GM12864 (cell line): Measurements from ENCODE around the gene IQCK.

Experiments
- DNase-seq: peaks from one replicate; pipeline ENCODE4 v3.0.0-alpha.2; 2011; ENCODE audit warnings: low read depth
- H3K4me3 ChIP-seq: 2 replicates; pipeline ENCODE4 v1.5.1; 2011; ENCODE audit warnings: mild to moderate bottlenecking, low read depth, low read length, control low read depth
- TF ChIP-seq, protein P1 (sequence below): IDR thresholded peaks from 2 replicates; pipeline ENCODE4 v1.5.1; 2011; ENCODE audit warnings: low read depth, mild to moderate bottlenecking, moderate library complexity, low read length, control low read depth, inconsistent platforms; ENCODE audit errors: missing control alignments

Gene IQCK

DNA sequence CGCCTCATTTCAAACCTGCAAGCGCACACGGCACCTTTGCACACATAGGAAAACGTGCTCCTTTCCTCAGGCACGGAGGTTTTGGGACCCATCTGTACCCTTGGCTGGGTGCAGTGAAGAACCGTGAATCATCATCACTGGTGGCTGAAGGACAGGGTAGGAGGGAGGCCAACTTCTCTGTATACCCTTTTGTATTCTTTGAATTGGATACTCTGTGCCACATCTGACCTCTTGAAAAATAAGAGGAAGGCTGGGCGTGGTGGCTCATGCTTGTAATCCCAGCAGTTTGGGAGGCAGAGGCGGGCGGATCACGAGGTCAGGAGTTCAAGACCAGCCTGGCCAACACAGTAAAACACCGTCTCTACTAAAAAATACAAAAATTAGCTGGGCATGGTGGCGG, 154.9 kb downstream of the IQCK start:
- no peak for DNase-seq
- TF ChIP-seq, protein P1, sequence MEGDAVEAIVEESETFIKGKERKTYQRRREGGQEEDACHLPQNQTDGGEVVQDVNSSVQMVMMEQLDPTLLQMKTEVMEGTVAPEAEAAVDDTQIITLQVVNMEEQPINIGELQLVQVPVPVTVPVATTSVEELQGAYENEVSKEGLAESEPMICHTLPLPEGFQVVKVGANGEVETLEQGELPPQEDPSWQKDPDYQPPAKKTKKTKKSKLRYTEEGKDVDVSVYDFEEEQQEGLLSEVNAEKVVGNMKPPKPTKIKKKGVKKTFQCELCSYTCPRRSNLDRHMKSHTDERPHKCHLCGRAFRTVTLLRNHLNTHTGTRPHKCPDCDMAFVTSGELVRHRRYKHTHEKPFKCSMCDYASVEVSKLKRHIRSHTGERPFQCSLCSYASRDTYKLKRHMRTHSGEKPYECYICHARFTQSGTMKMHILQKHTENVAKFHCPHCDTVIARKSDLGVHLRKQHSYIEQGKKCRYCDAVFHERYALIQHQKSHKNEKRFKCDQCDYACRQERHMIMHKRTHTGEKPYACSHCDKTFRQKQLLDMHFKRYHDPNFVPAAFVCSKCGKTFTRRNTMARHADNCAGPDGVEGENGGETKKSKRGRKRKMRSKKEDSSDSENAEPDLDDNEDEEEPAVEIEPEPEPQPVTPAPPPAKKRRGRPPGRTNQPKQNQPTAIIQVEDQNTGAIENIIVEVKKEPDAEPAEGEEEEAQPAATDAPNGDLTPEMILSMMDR = no peak
- H3K4me3 ChIP-seq = no peak overlapping the region

DNA sequence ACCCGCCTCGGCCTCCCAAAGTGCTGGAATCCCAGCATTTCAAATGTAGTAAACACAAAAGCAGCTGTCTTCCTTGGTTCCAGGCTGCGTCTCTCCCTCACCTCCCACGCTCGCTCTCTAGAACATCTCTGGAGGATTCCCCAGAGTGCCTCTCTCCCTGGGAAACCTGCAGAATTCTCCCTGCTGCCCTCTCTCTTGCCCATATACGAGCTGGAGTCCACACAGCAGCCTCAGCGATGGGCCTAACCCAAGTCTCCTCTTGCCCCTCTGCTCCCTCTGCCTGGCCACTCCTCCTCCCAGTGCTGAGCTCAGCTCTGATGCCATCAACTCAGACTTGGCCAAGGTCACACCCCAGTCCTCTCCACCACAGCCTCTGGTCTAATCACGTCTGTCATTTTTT, 156.0 kb downstream of the IQCK start:
- TF ChIP-seq, protein P1 = no peak
- H3K4me3 ChIP-seq = no peak overlapping the region
- no peak for DNase-seq

DNA sequence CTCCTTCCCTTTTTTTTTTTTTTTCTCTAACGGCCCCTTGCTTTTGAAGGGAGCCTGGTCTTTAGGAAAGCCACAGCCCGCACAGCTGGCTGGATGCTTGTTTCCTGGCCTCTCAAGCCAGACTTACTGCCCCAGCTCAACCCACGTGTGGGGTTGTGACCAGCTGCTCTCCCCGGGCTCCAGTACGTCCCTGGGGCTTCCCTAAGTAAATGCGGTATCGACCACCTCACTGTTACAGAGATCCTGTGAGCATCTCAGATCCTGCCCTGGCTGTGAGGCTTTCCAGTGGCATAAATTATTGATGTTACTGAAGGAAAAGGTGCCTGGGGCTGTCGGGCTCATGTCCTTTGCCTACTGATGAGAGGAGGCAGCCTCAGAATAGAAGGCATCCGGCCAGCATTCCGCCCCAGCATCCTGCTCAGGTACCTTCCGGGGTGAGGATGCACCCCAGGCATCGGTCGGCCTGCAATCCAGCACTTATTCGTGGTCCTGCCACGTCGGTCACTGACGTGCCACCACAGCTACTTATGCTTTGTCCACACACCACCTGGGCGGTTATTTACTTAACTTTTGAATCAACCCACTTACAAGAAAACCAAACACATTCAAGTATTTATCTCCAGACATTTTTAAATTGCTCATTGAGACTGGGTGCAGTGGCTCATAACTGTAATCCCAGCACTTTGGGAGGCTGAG, 156.9 kb downstream of the IQCK start:
- DNase-seq = no peak
- TF ChIP-seq, protein P1 = no peak
- H3K4me3 ChIP-seq = no peak overlapping the region

DNA sequence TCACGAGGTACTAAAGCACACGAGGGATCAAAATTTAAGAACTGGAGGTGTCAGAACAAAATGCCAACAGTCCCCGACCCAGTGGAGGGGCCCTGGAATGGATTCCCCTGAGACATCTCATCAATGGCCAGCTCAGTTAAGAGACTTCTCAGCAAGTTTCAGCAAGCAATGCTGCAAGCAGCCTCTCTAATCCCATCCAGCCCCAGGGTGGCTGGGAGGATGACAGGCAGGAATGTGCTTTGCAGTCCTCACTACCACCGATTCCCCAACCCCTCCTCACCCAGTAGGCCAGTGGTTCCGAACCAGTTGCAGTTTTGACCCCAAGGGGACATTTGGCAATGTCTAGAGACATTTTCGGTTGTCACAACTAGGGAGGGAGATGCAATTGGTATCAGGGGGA, 157.8 kb downstream of the IQCK start:
- TF ChIP-seq, protein P1 = no peak
- no peak overlapping the region for H3K4me3 ChIP-seq
- no peak for DNase-seq

DNA sequence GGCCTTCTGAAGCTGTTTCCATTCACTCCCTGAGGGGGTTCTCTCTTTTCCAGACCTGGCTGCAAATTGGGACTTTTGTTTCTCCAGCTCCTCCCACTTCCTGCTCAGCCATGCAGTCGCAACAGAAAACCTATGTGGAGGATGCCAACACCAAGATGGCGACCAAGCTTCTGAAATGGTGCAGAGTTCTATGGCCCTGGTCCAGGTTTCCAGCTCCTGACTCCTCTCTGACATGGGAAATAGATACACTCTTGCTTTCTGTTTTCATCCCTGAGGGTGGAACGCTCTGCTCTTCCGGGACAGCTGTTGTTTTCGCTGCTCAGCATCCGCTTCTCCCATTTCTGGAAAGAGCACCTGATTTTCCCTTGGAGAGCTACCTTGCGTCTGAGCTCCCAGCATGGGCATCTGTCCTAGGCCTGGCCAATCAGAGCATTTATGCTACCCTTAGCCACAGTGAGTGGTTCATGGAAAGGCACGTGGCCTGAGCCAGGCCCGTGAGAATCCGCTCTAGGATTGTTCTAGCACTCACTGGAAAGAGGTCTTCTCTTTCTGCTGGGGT, 158.5 kb downstream of the IQCK start:
- H3K4me3 ChIP-seq = no peak overlapping the region
- TF ChIP-seq, protein P1 = no peak
- no peak for DNase-seq

DNA sequence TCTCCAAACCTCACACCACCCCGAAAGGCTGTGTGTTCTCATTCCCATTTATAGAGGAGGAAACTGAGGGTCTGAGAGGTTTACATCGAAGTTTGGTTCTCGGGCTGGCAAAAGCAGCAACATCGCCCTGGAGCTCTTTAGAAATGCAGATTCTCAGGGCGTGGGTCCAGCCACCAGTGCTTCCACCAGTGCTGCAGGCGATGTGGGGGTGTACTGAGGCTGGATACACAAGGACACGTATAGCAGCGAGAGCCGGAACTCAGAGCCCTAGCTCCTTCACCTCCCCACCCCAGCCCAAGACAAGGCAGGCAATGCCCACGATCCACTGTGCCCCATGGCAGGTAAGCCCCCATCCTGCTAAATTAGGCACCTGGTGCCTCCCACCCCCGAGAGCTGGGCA, 160.7 kb downstream of the IQCK start:
- TF ChIP-seq, protein P1 = no peak
- H3K4me3 ChIP-seq = no peak overlapping the region
- DNase-seq = no peak
